ENCODE data around the gene CSNK1G1.

DNA sequence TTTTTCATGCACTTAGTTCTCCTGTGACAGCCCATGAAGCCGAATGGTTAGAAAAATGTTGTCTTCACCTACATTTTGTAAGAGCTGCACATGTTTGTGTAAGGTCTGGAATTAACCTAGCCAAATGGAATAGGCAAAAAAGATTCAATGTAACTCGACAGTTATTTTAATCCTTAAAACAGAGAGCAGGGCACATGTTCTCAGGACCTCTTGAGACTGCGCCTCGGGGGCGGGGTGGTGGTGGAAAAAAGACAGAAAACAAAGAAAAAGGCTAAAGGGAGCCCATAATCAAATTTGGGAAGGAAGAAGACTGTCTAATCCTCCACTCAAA lies 702 bp upstream of the CSNK1G1 start:
- no peak for TF ChIP-seq POLR2A (IDR thresholded peaks at IDR 0.05)
- TF ChIP-seq, protein P1, sequence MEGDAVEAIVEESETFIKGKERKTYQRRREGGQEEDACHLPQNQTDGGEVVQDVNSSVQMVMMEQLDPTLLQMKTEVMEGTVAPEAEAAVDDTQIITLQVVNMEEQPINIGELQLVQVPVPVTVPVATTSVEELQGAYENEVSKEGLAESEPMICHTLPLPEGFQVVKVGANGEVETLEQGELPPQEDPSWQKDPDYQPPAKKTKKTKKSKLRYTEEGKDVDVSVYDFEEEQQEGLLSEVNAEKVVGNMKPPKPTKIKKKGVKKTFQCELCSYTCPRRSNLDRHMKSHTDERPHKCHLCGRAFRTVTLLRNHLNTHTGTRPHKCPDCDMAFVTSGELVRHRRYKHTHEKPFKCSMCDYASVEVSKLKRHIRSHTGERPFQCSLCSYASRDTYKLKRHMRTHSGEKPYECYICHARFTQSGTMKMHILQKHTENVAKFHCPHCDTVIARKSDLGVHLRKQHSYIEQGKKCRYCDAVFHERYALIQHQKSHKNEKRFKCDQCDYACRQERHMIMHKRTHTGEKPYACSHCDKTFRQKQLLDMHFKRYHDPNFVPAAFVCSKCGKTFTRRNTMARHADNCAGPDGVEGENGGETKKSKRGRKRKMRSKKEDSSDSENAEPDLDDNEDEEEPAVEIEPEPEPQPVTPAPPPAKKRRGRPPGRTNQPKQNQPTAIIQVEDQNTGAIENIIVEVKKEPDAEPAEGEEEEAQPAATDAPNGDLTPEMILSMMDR (IDR thresholded peaks at IDR 0.05), result no peak
